SK-N-SH treated with all-trans-retinoic acid at 6 μM for 48 hours (cell line): ENCODE data around the gene ANKHD1.
"Not testable (repeated sequence)": the region's sequence is repeated elsewhere in the genome, so short reads cannot be mapped to it uniquely, and the experiment has no call there.

Experiments used
- ATAC-seq: fragments of 200-7000 bp; cut with Tn5 transposase; 3 replicates; pipeline ENCODE4 v1.9.1; 2020; ENCODE audit warnings: mild to moderate bottlenecking, moderate library complexity
- BACH2 ChIP-seq: fragments of 250-450 bp; sonication (Bioruptor Pico); IDR thresholded peaks from 2 replicates; pipeline ENCODE4 v1.9.0; 2021; ENCODE audit warnings: mild to moderate bottlenecking, borderline replicate concordance
- CSDC2 ChIP-seq: fragments of 250-450 bp; sonication (Bioruptor Pico); IDR thresholded peaks from 2 replicates; pipeline ENCODE4 v1.5.0; 2020; ENCODE audit warnings: mild to moderate bottlenecking, moderate library complexity
- ESRRG ChIP-seq: fragments of 250-450 bp; sonication (Bioruptor Pico); IDR thresholded peaks from 2 replicates; pipeline ENCODE4 v1.6.1; 2021; ENCODE audit warnings: mild to moderate bottlenecking
- GLIS3 ChIP-seq: fragments of 250-450 bp; sonication (Bioruptor Pico); IDR thresholded peaks from 2 replicates; pipeline ENCODE4 v1.5.0; 2020; ENCODE audit warnings: mild to moderate bottlenecking, moderate library complexity
- ISL1 ChIP-seq: fragments of 250-450 bp; sonication (Bioruptor Pico); IDR thresholded peaks from 2 replicates; pipeline ENCODE4 v2.1.2; 2022; ENCODE audit warnings: mild to moderate bottlenecking, moderate library complexity
- OSR1 ChIP-seq: fragments of 250-450 bp; sonication (Bioruptor Pico); IDR thresholded peaks from 2 replicates; pipeline ENCODE4 v1.8.0; 2022; ENCODE audit warnings: moderate library complexity, mild to moderate bottlenecking, inconsistent platforms
- PPARA ChIP-seq: fragments of 250-450 bp; sonication (Bioruptor Pico); IDR thresholded peaks from 2 replicates; pipeline ENCODE4 v1.5.0; 2020; ENCODE audit warnings: mild to moderate bottlenecking, borderline replicate concordance
- RARB ChIP-seq: fragments of 250-450 bp; sonication (Bioruptor Pico); IDR thresholded peaks from 2 replicates; pipeline ENCODE4 v1.8.0; 2021; ENCODE audit warnings: mild to moderate bottlenecking, moderate library complexity
- SNAI2 ChIP-seq: fragments of 250-450 bp; sonication (Bioruptor Pico); IDR thresholded peaks from 2 replicates; pipeline ENCODE4 v1.5.0; 2020; ENCODE audit warnings: mild to moderate bottlenecking, moderate library complexity
- TCF4 ChIP-seq: fragments of 250-450 bp; sonication (Bioruptor Pico); IDR thresholded peaks from 2 replicates; pipeline ENCODE4 v1.8.0; 2021; ENCODE audit warnings: mild to moderate bottlenecking, moderate library complexity, borderline replicate concordance
- TOX ChIP-seq: fragments of 250-450 bp; sonication (Bioruptor Pico); IDR thresholded peaks from 2 replicates; pipeline ENCODE4 v1.8.0; 2021; ENCODE audit warnings: mild to moderate bottlenecking, moderate library complexity, borderline replicate concordance
- ZC3H10 ChIP-seq: fragments of 250-450 bp; sonication (Bioruptor Pico); IDR thresholded peaks from 2 replicates; pipeline ENCODE4 v1.5.1; 2021; ENCODE audit warnings: mild to moderate bottlenecking, moderate library complexity
- ZFP3 ChIP-seq: fragments of 250-450 bp; sonication (Bioruptor Pico); IDR thresholded peaks from 2 replicates; pipeline ENCODE4 v1.5.0; 2020; ENCODE audit warnings: mild to moderate bottlenecking, moderate library complexity
- ZFP30 ChIP-seq: fragments of 450-650 bp; formaldehyde crosslinking; IDR thresholded peaks from 2 replicates; pipeline ENCODE4 v1.5.0; 2022; ENCODE audit warnings: mild to moderate bottlenecking, moderate library complexity
- ZNF565 ChIP-seq: fragments of 450-650 bp; formaldehyde crosslinking; conservative IDR thresholded peaks from 2 replicates; pipeline ENCODE4 v1.5.0; 2020; ENCODE audit warnings: low read depth, mild to moderate bottlenecking, moderate library complexity
- ZNF70 ChIP-seq: fragments of 450-650 bp; formaldehyde crosslinking; IDR thresholded peaks from 2 replicates; pipeline ENCODE4 v1.5.0; 2020; ENCODE audit warnings: mild to moderate bottlenecking, moderate library complexity
- ZNF8 ChIP-seq: fragments of 450-650 bp; formaldehyde crosslinking; IDR thresholded peaks from 2 replicates; pipeline ENCODE4 v1.5.0; 2020; ENCODE audit warnings: mild to moderate bottlenecking, moderate library complexity
- TF ChIP-seq, protein P1 (sequence below): fragments of 250-450 bp; sonication (Bioruptor Pico); IDR thresholded peaks from 2 replicates; pipeline ENCODE4 v1.8.0; 2020; ENCODE audit warnings: mild to moderate bottlenecking, moderate library complexity, borderline replicate concordance
- TF ChIP-seq, protein P2 (sequence below): fragments of 250-450 bp; sonication (Bioruptor Pico); IDR thresholded peaks from 2 replicates; pipeline ENCODE4 v1.8.0; 2021; ENCODE audit warnings: low read depth, mild to moderate bottlenecking, moderate library complexity, borderline replicate concordance
- TF ChIP-seq, protein P3 (sequence below): fragments of 250-450 bp; sonication (Bioruptor Pico); IDR thresholded peaks from 2 replicates; pipeline ENCODE4 v1.5.1; 2021; ENCODE audit warnings: mild to moderate bottlenecking, moderate library complexity
- TF ChIP-seq, protein P4 (sequence below): fragments of 250-450 bp; sonication (Bioruptor Pico); IDR thresholded peaks from 2 replicates; pipeline ENCODE4 v1.5.1; 2020; ENCODE audit warnings: low read depth, mild to moderate bottlenecking, moderate library complexity

Gene ANKHD1

DNA sequence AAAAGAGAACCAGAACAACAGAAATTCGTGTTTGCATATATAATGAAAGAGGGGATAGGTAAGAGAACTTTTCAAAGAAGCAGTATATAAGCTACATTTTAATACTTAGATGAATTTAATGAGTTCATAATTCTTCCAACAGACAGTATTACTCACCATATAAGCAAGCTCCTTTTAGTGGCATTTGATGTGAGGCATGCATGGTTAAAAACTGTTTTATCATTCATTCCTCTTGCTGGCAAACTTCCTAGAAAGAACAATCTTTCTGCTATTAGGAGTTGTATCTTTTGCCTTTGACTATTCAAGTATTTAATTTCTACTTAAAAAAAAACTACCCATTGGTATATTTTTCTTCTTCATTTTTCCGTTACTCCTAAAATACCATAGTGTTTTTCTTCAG, 80.1 kb downstream of the ANKHD1 start:
- TF ChIP-seq BACH2 (no peak), ISL1 (CRISPR knock-in tag) (peak; percentile 79)
- peak; percentile 91 for ATAC-seq

DNA sequence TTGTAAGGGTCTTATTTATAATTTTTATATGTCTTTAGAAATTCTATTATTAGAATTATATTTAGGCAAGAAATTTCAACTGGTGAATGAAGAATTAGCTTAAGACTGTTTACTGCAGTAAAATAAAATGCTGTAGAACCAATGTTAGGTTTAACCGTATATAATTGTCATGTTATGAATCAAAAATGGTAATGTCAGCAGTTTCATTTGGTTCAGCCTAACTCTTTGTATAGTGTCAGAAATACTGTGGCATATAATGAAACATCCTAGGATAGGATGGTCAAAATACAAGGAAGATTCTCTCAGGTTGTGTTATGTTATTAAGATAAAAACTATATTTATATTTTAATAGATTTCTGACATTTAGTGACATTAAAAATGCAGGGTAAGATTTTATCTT, 81.4 kb downstream of the ANKHD1 start:
- TF ChIP-seq, protein P1, sequence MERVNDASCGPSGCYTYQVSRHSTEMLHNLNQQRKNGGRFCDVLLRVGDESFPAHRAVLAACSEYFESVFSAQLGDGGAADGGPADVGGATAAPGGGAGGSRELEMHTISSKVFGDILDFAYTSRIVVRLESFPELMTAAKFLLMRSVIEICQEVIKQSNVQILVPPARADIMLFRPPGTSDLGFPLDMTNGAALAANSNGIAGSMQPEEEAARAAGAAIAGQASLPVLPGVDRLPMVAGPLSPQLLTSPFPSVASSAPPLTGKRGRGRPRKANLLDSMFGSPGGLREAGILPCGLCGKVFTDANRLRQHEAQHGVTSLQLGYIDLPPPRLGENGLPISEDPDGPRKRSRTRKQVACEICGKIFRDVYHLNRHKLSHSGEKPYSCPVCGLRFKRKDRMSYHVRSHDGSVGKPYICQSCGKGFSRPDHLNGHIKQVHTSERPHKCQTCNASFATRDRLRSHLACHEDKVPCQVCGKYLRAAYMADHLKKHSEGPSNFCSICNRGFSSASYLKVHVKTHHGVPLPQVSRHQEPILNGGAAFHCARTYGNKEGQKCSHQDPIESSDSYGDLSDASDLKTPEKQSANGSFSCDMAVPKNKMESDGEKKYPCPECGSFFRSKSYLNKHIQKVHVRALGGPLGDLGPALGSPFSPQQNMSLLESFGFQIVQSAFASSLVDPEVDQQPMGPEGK: no peak
- TF ChIP-seq ISL1 (CRISPR knock-in tag) (no peak), ZNF565 (CRISPR knock-in tag) (no peak), ZNF70 (CRISPR knock-in tag) (no peak), GLIS3 (CRISPR knock-in tag) (no peak)
- TF ChIP-seq, protein P2, sequence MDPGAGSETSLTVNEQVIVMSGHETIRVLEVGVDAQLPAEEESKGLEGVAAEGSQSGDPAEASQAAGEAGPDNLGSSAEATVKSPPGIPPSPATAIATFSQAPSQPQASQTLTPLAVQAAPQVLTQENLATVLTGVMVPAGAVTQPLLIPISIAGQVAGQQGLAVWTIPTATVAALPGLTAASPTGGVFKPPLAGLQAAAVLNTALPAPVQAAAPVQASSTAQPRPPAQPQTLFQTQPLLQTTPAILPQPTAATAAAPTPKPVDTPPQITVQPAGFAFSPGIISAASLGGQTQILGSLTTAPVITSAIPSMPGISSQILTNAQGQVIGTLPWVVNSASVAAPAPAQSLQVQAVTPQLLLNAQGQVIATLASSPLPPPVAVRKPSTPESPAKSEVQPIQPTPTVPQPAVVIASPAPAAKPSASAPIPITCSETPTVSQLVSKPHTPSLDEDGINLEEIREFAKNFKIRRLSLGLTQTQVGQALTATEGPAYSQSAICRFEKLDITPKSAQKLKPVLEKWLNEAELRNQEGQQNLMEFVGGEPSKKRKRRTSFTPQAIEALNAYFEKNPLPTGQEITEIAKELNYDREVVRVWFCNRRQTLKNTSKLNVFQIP (CRISPR knock-in tag): no peak
- TF ChIP-seq, all 23 proteins: peak for 0
- ATAC-seq: no peak

DNA sequence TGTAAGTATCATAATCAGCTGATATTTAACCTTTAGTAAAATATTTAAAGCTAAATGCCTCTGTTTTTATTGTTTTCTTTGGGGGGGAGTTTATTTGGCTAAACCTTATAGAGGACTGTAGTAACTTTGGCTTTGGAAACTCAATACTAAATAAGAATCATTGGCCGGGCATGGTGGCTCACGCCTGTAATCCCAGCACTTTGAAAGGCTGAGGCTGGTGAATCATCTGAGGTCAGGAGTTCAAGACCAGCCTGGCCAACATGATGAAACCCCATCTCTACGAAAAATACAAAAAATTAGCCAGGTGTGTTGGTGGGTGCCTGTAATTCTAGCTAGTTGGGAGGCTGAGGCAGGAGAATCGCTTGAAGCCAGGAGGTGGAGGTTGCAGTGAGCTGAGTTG, 86.5 kb downstream of the ANKHD1 start:
- not testable (repeated sequence) for ATAC-seq

DNA sequence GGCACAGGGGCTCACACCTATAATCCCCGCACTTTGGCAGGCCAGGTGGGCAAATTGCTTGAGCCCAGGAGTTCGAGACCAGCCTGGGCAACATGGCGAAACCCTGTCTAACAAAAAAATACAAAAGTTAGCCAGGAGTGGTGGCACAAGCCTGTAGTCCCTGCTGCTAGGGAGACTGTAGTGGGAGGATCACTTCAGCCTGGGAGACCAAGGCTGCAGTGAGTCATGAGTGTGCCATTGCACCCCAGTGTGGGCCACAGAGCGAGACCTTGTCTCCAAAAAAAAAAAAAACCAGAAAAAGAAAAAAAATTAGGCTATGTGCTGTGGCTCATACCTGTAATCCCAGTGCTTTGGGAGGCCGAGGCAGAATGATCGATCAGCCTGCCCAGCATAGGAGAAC, 87.3 kb downstream of the ANKHD1 start:
- no peak for ATAC-seq
- TF ChIP-seq, protein P2 (CRISPR knock-in tag): no peak

DNA sequence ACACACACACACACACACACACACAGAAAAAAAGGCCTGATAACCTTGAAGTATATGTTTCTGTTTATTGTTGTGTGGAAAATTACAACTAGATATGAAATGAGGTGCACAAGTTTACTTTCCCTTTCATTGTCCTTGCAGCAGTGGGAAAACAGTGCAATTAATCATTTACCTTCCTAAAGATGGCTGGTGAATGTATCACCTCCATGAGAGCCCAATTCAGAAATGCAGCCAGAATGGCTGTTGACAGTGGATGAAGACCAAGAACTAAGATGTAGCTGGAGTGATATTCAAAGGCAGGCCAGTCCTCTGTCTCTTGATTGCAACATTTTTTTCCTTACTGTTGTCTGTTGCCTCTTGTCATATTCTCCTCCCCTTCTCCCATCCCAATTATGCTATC, 96.3 kb downstream of the ANKHD1 start:
- TF ChIP-seq GLIS3 (CRISPR knock-in tag): no peak
- no peak for TF ChIP-seq BACH2
- TF ChIP-seq ZNF8: no peak
- TF ChIP-seq, all 23 proteins: peak for 0
- ATAC-seq: no peak

DNA sequence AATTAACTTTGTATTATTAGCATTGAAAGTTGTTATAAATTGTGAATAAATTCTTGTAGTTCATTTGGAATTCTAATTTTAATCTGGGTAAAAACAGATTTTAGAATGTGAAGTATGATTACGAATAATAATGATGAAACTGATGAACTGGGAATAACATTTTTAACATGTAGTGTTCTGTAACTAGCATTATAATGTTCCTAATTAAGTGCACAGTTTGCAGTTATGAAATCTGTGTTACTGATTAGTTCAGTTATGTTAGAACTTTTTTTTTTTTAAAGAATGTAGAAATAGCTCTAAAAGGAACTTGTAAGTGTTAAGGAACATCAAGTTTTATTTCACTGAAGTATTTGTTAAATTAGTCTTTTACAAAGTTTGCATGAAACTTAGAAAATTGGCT, 97.0 kb downstream of the ANKHD1 start:
- TF ChIP-seq ZNF70 (CRISPR knock-in tag): no peak
- no peak for TF ChIP-seq ISL1 (CRISPR knock-in tag)
- TF ChIP-seq SNAI2: no peak
- no peak for TF ChIP-seq PPARA (CRISPR knock-in tag)
- TF ChIP-seq ZFP30 (CRISPR knock-in tag): no peak
- TF ChIP-seq, protein P2 (CRISPR knock-in tag): no peak
- TF ChIP-seq TOX: no peak
- no peak for ATAC-seq

DNA sequence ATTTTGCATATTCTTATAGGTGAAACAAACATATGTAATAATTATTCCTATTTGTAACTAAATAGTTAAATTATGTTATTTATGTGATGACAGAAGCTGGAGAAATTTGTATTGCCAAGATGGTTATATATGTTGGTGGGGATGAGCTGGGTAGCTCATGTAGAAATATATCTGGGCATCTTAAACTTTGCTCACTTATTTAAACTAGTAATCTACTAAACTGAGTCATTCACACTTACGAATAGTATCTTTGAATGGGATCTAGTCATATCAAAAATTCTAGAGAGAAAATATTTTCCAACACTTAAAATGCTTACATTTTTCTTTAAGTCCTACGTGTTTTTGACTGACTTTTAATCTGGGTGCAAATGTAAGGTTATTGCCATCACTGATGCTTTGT, 101.2 kb downstream of the ANKHD1 start:
- ATAC-seq: no peak
- TF ChIP-seq ZFP30 (CRISPR knock-in tag) (no peak), SNAI2 (no peak), RARB (CRISPR knock-in tag) (no peak), ESRRG (CRISPR knock-in tag) (no peak), ZNF565 (CRISPR knock-in tag) (no peak), CSDC2 (CRISPR knock-in tag) (no peak), ZNF8 (no peak), TCF4 (CRISPR knock-in tag) (no peak), GLIS3 (CRISPR knock-in tag) (no peak), ZFP3 (CRISPR knock-in tag) (no peak), OSR1 (CRISPR knock-in tag) (no peak), ZC3H10 (no peak), ZNF70 (CRISPR knock-in tag) (no peak)
- TF ChIP-seq, protein P3, sequence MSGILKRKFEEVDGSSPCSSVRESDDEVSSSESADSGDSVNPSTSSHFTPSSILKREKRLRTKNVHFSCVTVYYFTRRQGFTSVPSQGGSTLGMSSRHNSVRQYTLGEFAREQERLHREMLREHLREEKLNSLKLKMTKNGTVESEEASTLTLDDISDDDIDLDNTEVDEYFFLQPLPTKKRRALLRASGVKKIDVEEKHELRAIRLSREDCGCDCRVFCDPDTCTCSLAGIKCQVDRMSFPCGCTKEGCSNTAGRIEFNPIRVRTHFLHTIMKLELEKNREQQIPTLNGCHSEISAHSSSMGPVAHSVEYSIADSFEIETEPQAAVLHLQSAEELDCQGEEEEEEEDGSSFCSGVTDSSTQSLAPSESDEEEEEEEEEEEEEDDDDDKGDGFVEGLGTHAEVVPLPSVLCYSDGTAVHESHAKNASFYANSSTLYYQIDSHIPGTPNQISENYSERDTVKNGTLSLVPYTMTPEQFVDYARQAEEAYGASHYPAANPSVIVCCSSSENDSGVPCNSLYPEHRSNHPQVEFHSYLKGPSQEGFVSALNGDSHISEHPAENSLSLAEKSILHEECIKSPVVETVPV (CRISPR knock-in tag): no peak
- TF ChIP-seq, protein P2 (CRISPR knock-in tag): no peak
- TF ChIP-seq, protein P4, sequence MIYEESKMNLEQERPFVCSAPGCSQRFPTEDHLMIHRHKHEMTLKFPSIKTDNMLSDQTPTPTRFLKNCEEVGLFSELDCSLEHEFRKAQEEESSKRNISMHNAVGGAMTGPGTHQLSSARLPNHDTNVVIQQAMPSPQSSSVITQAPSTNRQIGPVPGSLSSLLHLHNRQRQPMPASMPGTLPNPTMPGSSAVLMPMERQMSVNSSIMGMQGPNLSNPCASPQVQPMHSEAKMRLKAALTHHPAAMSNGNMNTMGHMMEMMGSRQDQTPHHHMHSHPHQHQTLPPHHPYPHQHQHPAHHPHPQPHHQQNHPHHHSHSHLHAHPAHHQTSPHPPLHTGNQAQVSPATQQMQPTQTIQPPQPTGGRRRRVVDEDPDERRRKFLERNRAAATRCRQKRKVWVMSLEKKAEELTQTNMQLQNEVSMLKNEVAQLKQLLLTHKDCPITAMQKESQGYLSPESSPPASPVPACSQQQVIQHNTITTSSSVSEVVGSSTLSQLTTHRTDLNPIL: no peak
